ENCODE data around the gene RGS12.

DNA sequence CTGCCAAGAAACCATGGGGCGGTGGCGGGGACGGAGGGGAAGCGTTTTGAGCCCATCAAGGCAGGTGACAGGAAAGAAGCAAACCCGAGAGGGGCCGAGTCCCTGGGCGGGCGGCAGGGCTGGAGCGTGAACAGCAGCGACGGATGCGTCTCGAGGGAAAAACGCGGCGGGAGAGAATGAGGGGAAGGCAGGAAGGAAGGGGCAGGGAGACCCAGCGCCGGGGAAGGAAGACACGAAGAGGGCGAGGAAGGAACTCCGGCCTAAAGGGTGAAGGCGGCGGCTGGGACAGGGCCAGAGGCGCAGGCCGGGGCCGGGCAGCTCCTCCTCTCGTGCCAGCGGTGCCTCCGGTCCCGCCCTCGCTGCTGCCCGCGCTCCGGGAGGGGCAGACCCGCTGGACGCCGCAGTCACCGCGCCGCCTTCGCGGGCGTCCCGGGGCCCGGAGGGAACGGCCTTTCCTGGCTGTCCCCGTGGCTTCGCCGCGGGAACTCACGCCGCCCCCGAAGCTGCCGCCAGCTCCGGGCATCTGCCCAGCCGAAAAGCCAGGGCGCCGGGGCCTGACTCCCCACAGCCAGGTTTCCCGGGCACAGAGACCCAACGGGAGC, 751 bp upstream of the RGS12 start:
- TF ChIP-seq, protein P1, sequence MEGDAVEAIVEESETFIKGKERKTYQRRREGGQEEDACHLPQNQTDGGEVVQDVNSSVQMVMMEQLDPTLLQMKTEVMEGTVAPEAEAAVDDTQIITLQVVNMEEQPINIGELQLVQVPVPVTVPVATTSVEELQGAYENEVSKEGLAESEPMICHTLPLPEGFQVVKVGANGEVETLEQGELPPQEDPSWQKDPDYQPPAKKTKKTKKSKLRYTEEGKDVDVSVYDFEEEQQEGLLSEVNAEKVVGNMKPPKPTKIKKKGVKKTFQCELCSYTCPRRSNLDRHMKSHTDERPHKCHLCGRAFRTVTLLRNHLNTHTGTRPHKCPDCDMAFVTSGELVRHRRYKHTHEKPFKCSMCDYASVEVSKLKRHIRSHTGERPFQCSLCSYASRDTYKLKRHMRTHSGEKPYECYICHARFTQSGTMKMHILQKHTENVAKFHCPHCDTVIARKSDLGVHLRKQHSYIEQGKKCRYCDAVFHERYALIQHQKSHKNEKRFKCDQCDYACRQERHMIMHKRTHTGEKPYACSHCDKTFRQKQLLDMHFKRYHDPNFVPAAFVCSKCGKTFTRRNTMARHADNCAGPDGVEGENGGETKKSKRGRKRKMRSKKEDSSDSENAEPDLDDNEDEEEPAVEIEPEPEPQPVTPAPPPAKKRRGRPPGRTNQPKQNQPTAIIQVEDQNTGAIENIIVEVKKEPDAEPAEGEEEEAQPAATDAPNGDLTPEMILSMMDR (conservative IDR thresholded peaks at IDR 0.05 in 1 of 2, IDR thresholded peaks at IDR 0.05 in 1 of 2; ENCODE audit: extremely low read depth in 1 of 2, insufficient read depth in 1 of 2, low read depth in 1 of 2, low read length in 2 of 2), result no peak
- TF ChIP-seq EZH2 (IDR thresholded peaks at IDR 0.05; ENCODE audit: borderline replicate concordance, low read length), result no peak

Data from mammary epithelial cell (primary cell).